GM21723 (cell line): Measurements from ENCODE around the gene TSPAN13.

ENCODE experiments used
- ATAC-seq: cut with Tn5 transposase; IDR thresholded peaks from one replicate; pipeline ENCODE4 v1.9.1; 2021; ENCODE audit warnings: mild to moderate bottlenecking, moderate library complexity; ENCODE audit not compliant: unreplicated experiment

Gene TSPAN13

DNA sequence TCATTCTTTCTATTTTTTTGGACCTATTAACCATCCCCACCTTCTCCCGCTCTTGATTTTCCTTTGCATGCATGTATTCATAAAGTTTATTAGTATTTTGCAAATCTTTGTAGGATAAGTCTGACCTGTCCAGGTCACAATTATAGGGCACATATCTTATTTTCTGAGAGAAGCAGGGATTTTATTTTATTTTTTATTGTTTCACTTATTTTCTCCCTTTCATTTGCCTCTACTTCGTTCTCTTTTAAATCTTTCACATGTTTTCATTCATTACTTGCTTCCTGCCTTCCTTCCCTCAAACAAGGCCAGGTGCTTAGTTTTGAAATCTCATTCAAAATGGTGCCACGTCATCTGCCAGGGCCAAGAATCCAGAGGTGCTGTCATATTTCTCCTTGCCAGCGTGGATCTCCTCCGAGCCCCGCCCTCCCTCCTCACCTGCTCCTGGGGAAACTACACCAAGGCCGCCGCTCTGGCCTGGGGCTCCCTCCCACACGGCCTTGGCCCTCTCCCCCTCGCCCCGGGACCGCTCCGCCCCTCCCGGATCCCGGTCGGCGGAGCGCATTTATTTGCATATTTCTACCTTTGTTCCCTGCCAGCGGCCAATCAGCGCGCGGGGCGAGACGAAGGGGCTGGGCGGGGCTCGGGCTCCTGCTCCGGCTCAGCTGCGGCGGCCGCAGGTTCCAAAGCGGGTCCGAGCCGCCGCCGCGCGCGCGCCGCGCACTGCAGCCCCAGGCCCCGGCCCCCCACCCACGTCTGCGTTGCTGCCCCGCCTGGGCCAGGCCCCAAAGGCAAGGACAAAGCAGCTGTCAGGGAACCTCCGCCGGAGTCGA, at the start of gene TSPAN13:
Gene TSPAN13 (plus strand): TSS at position 654 of the 830 bp plus-strand sequence. CDS start 213 bp downstream, outside the sequence.
- peak; percentile 79 for ATAC-seq

DNA sequence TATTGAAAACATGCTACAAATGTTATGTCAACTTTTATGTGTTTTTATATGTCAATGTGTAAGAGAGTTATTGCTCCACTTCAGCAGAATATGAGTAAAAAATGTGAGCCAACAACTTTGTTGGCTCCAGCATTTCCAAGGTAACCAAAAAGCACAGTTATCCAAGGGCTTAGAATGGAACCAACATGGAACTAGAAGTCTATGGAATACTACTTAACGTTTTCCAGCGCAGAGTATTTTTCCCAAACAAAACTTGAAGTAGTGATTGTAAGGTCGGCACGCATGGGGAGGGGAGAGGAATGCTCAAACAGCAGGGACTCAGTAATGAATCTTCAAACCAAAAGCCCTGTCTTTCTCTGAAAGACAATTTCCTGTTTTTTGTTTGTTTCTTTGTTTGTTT, 45.0 kb upstream of the TSPAN13 start:
- no peak for ATAC-seq

DNA sequence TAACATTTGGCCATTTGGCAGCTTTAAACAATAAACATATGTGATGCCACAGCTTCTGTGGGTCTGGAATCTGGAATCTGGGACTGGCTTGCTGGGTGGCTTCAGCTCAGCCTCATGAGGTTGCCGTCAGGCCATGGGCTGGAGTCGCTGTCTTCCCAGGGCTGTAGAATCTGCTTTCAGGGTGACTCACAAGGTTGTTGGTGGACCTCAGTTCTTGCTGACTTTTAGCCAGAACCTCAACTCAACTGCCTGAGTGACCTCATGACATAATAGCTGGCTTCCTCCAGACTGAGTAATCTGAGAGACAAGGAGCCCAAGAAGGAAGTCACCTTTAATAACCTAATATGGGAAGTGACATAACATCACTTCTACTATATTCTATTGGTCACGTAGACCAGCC, 44.6 kb upstream of the TSPAN13 start:
- no peak for ATAC-seq

DNA sequence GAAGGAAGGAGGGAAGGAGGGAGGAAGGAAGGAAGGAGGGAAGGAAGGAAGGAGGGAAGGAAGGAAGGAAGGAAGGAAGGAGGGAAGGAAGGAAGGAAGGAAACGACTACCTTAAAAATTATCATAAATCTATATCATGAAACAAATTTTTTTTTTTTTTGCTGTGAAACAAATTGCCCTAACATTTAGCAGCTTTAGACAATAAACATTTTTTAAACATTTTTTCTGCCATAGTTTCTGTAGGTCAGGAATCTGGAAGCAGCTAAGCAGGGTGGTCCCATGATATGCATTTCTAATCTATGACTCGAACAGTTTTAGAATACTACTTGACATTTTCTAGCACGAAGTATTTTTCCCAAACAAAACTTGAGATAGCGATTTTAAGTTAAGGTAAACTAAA, 42.9 kb upstream of the TSPAN13 start:
- ATAC-seq, result no peak

DNA sequence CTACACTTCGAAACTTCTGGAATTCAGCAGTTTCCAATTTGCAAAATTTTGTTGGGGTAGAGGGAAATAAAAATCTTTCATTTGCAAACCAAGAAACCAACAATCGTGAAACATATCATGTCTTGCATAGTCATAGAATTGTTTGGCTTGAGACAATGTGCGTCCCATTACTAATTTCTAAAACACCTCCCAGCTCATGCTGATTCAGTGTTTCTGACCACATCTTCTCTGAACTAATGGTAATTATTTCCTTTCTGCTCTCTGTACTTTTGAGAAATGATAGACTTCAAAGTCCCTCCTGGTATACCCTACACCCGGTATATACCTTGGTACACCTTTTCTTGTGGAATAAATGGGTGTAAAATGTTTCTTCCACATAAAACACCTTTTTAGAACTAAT, 41.8 kb upstream of the TSPAN13 start:
- no peak for ATAC-seq

DNA sequence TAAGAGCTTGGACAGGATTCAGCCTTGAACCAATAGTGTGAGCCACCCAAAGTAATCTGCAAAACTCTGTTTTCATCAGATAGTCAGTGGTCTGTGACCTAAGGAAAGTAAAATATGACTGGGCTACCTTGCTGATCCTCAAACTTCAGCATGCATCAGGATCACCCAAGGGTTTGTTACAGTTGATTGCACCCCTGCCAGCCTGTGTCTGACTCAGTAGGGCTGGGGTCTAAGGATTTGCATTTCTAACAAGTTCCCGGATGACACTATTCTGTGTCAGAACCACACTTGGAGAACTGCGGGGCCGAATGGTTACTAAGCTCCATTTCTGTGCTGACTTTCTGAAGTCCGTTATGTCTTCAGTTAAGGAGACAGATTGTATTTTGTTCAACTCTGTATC, 40.6 kb upstream of the TSPAN13 start:
- ATAC-seq, result no peak

DNA sequence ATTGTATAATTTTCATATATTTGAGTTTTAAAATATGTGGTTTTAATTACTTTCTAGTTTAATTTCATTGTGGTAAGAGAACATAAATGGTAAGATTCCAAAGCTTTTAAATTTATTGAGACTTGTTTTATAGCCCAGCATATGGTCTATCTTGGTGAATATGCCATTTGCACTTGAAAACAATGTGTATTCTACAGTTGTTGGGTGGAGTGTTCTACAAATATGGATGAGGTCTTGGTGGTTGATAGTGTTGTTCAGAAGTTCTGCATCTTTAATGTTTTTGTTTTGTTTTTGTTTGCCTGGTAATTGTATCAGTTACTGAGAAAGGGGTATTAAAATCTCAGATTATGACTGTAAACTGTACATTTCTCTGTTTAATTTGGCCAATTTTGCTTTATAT, 37.6 kb upstream of the TSPAN13 start:
- no peak for ATAC-seq

DNA sequence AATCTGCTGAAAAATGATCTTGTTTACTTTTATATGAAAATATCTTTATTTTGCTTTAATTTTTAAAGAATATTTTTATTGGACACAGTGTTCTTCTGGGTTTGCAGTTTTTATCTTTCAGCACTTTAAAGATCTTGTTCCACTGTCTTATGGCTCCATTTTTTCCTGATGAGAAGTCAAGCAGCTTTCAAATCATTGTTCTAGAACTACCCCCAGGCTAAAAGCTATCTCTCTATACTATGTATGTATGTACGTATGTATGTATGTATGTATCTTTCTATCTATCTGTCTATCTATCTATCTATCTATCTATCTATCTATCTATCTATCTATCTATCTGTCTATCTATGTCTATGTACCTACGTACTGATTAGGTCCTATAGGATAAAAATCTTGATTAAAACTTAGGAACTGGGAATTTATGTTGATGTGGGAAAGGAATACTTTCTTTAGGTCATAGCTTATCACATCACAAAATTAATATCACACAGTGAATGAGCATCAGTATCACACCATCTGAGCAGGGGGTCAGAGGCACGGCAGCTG, 35.4 kb upstream of the TSPAN13 start:
- no peak for ATAC-seq

DNA sequence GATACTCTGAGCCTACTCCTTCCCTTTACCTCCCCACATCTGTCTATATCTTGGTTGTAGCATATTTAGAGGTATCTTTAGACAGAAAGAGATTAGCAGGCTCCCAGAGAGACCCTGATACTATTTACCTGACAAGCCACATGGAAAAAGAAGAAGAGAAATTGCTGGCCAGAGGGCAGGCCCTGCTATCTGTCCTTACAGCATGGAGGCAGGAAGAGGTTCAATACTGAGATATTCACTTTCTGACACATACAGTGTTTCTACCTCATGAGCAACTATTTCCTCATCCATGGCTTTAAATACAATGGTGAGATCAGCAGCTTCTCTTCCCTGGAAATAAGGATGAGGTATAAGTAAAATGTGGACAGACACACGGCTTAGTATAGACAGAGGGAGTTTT, 33.9 kb upstream of the TSPAN13 start:
- no peak for ATAC-seq

DNA sequence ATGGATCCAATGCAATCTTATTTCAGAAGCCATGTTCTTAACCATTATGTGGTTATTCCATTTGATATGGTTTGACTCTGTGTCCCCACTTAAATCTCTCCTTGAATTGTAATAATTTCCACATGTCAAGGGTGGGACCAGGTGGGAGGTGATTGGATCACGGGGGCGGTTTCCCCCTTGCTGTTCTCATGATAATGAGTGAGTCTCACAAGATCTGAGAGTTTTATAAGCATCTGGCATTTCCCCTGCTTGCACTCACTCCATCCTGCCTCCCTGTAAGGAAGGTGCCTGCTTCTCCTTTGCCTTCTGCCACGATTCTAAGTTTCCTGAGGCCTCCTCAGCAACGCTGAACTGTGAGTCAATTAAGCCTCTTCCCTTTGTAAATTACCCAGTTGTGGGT, 32.0 kb upstream of the TSPAN13 start:
- no peak for ATAC-seq

DNA sequence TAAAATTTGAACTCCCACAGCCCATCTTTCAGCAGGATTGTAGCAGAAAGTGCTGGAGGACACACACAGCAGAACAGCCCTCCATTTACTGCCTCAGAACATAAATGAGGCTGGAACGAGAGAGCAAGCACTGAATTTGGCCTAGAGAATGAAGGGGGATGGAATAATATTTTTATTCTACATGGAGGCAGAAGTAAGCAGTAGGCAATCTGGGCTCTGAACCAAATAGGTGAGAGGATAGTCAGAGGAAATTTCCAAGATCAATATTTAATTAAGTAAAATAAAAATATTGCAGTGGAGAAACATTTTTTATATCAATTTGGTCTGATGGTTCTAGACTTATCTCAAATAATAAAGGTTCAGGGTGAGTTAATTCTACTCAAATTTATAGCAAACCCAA, 29.2 kb upstream of the TSPAN13 start:
- ATAC-seq, result no peak

DNA sequence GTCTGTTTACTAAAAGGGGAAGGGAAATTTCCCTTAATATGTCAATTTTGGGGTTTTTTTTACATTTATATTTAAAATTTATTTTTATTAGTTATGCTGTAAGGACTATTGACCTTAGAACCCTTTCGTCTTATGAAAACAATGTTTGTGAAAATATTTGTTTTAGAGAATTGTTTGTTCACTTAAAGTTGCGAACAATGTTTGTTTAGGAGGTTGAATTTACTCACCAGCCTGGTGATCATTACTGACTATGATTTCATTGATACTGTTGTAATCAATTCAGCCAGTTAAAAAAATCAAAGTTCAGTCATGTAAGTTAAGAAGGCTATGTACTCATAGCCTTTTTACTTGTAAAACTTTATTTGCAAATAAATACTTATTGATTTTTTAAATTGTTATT, 27.4 kb upstream of the TSPAN13 start:
- ATAC-seq, result no peak

DNA sequence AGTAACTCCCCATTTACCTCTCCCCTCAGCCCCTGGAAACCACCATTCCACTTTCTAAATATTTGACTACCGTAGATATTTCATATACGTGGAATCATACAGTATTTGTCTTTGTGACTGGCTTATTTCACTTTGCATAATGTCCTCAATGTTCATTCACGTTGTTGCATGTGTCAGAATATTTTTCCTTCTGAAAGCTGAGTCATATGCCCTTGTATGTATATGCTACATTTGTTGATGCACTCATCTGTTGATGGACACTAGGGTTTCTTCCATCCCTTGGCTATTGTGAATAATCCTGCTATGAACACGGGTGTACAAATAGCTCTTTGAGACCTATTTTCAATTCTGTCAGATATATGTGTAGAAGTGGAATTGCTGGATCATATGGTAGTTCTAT, 25.8 kb upstream of the TSPAN13 start:
- no peak for ATAC-seq

DNA sequence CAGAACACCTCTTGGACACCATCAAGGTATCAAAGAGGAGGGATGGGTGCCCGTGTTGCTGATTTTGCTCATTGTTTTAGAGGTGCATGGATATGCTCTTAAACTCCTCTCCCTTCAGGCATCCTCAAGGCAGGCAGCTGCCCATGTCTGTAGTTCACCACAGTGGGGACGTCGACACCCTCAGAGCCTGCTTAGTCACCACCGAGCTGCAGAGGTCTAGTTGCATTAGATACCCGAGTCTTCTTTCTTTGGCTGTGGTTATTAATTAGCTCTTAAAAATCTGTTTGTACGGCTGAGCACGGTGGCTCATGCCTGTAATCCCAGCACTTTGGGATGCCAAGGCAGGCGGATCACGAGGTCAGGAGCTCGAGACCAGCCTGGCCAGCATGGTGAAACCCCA, 24.7 kb upstream of the TSPAN13 start:
- no peak for ATAC-seq

DNA sequence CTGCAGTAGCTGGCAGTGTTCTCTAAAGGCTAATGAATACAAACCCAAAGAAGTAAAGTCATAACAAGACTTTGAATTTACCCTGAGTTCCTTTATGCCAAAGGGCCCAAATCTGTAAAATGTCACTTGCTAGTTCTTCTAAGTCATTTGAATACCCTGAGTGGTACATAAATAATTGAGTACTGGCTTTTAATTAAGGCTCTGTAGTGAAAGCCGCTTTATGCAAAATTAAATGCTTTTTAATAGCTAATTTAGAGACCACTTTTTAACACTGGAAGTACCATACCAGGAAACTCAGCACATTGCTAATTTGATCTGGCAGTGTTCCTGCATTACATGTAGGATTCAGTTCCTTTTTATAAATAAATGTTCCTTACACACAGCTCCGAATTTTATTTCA, 24.0 kb upstream of the TSPAN13 start:
- ATAC-seq, result no peak

DNA sequence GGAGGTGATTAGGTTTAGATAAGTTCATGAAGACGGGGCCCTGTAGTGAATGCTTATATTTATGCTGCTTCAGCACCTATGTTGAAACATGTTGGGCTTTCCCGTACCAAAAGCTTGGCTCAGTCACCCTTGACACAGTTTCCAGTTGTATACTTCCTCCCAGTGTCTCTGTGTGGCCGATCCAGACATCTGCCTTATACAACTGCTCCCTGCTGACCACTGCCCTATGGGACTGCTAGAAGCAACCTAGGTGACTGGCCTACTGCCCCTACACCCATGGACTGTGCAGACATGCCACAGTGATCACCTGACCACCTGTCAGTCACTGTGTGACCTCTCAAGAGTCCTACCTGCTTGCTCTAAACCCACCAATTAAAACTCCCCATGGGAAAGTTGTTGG, 22.6 kb upstream of the TSPAN13 start:
- no peak for ATAC-seq

DNA sequence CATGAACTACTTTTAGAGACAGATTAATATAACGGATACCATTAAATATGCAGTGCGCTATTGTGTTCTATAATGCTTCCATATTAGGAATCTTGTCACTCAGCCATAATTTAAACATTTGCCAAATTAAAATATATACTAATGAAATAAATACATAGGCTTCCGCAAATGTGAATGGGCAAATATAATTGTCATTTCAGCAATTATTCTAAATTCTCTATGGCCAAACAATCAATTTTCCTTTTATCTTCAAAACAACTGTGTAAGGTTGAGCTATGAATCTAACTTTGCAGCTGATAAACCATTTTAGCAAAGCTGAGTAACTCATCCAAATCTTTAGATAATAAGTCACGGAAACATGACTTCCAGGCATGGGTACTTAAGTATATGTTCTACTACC, 20.7 kb upstream of the TSPAN13 start:
- ATAC-seq, result no peak

DNA sequence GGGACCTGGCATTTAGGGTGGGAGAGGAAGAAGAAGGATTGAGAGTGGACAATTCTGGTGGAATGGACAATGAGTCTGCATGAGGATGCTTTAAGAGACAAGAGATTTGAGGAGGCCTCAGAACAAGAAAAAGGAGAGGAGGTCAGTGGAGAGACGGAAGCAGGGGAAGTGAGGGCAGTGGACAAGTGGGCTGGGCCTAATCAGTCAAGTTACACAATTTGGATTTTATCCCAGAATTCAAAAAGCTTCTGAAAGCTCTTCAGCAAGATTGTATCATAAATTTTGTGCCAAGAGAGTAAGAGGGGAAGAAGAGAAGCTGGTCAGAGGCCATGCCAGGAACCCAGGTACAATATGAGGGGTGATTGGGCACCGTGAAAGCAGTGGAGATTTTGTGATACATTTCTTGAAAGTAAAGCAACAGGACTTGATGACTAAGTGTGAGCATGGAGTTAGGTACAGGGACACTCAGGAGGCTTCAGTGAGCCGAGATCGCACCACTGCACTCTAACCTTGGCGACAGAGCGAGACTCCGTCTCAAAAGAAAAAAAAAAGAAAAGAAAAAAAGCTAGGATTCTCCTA, 19.3 kb upstream of the TSPAN13 start:
- ATAC-seq, result no peak

DNA sequence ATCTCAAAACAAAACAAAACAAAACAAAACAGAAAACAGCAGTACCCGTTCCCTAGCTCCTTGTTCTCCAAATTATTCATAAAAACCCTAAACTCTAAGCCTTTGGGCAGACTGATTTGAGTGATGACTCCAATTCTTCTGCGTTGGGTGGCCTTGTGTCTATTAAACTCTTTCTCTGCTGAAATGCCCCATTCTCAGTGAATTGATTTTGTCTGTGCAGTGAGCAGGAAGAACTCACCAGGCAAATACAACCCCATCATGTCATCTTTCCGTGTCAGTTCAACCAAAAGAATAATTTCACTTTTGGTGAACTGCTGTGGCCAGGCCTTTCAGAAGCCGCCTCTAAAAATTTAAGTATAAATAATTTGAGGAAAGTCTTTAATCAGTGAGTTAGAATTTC, 18.5 kb upstream of the TSPAN13 start:
- no peak for ATAC-seq

DNA sequence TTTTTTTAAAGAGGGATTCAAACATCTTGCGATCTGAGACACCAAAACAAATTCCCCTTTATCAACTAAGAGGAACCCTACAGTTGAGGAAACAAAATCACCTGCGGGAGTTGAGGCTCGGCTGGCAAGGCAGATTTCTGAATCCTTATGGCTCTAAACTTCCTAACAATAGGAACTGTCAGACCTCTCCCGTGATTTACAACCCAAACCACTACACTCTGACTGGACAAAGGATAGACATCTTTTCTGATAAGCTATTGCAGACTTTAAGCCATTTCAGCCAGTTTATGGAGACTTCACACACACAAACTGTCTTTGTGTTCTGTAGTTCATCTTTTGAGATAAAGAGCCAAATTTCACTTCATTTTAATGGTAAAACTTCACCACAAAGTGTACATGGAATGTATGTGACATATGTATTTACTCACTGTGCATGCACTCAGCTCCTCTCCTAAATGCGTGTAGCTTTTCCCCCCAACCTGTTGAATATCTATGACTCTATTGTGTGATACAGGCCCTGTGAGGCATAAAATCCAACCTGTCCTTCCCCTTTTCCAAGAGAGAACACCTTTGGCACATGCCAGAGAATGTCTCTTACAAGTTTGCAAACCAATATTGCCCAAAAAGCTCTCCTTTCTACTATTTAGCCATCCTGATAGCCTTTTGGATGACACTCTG, 15.4 kb upstream of the TSPAN13 start:
- ATAC-seq, result no peak

DNA sequence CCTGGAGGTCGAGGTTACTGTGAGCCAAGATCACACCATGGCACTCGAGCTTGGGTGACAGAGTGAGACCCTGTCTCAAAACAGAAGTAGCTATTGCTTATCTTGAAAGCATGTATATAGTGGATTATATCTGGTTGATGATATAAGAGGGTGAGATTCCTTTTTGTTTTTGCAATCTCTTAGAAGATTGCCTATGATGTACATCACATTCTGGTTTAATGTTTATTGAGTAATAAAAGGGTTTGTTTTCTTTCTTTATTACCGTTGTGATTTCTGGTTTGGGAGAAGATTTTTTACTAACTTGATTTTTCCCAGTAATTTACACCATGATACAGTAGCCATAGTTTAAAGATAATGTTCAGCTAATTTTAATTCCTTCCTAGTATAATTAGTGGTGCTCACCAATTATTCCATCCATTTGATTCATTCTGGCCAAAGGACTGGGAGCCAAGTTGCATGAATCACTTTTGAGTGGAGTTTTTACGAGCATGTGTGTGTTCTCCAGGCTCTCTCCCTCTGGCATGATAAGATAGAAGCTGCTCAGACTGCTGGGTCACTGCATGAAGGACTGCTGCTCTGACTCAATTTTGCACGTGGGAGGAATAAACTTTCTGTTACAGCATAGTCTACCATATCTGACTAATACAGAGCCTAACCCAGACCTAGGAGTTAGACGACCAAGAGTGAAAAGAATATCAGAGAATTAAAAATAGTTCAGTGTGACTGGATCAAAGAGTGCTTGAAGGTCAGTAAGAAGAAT, 13.5 kb upstream of the TSPAN13 start:
- no peak for ATAC-seq
